GM21381 (cell line): ENCODE results near the gene SELENOT.

ENCODE experiments used
- ATAC-seq: cut with Tn5 transposase; IDR thresholded peaks from one replicate; pipeline ENCODE4 v1.9.1; 2021; ENCODE audit warnings: mild to moderate bottlenecking, moderate library complexity; ENCODE audit not compliant: unreplicated experiment

The SELENOT gene

GRCh38 chr3:150662410-150663200 is 59.5 kb downstream of the SELENOT start:
- no peak for ATAC-seq

- no peak for ATAC-seq
Measured at GRCh38 chr3:150663461-150663860, 60.3 kb downstream of the SELENOT start.

GRCh38 chr3:150666167-150666566 is 63.0 kb downstream of the SELENOT start:
- ATAC-seq: no peak

GRCh38 chr3:150673966-150674365 is 70.8 kb downstream of the SELENOT start:
- no peak for ATAC-seq

- no peak for ATAC-seq
Measured at GRCh38 chr3:150675587-150675986, 72.5 kb downstream of the SELENOT start.
